AG08395 (cell line): ENCODE results near the gene INO80.

Experiments
- DNase-seq: peaks from one replicate; pipeline ENCODE4 v3.0.0; 2012; ENCODE audit warnings: mixed read lengths, low spot score

The INO80 gene

GRCh38 chr15:40930430-40931299 lies 185.4 kb downstream of the INO80 start:
- no peak for DNase-seq

GRCh38 chr15:40929660-40930429 lies 186.2 kb downstream of the INO80 start:
- peak; percentile 37 for DNase-seq
